Lung (tissue), 12 donors: ENCODE data around the gene RPL11. TPM values are rescaled to one million over a fixed set of nuclear protein-coding genes. Genes with fewer than 3 reads are reported as not detected.
A peak's percentile ranks its signal among the peaks of the same experiment; 100 is the strongest.

Experiments used
- ATAC-seq: fragments of 200-7000 bp; cut with Tn5 transposase; one replicate; pipeline ENCODE4 v1.9.1; 2020; ENCODE audit warnings: moderate number of reproducible peaks; ENCODE audit not compliant: insufficient read depth, low FRiP score
- DNase-seq, 3 donors: peaks; one replicate each; pipeline ENCODE4 v3.0.0-alpha.2; 2013 to 2017
- H3K27ac ChIP-seq, 2 donors: one replicate each; pipeline ENCODE4 v1.5.1; 2013; ENCODE audit warnings: mild to moderate bottlenecking in 2 of 2, moderate library complexity in 2 of 2, control low read depth in 1 of 2, inconsistent platforms in 1 of 2, low read depth in 1 of 2, low read length in 1 of 2
- H3K27me3 ChIP-seq, 3 donors: one replicate each; pipeline ENCODE4 v1.5.1; 2013; ENCODE audit warnings: low read length in 2 of 3; ENCODE audit not compliant: control insufficient read depth in 3 of 3, insufficient read depth in 3 of 3
- H3K36me3 ChIP-seq, 4 donors: one replicate each; pipeline ENCODE4 v1.5.1; 2013; ENCODE audit warnings: low read length in 4 of 4, mild to moderate bottlenecking in 1 of 4, moderate library complexity in 1 of 4; ENCODE audit not compliant: control insufficient read depth in 4 of 4, insufficient read depth in 4 of 4
- H3K4me1 ChIP-seq, 5 donors: one replicate each; pipeline ENCODE4 v1.5.1; 2013; ENCODE audit warnings: low read length in 5 of 5, mild to moderate bottlenecking in 2 of 5, moderate library complexity in 1 of 5; ENCODE audit not compliant: control insufficient read depth in 5 of 5, insufficient read depth in 5 of 5
- H3K4me3 ChIP-seq: one replicate; pipeline ENCODE4 v1.5.1; 2013; ENCODE audit warnings: mild to moderate bottlenecking, control low read depth, moderate library complexity
- H3K9ac ChIP-seq, 2 donors: one replicate each; pipeline ENCODE4 v1.5.1; 2013; ENCODE audit warnings: low read length in 2 of 2, control low read depth in 1 of 2; ENCODE audit not compliant: insufficient read depth in 1 of 2
- H3K9me3 ChIP-seq, 4 donors: one replicate each; pipeline ENCODE4 v1.5.1; 2013; ENCODE audit warnings: low read length in 3 of 4, mild to moderate bottlenecking in 1 of 4, moderate library complexity in 1 of 4; ENCODE audit not compliant: control insufficient read depth in 4 of 4, insufficient read depth in 3 of 4
- CTCF ChIP-seq: IDR thresholded peaks from 2 replicates; pipeline ENCODE4 v1.5.1; 2012; ENCODE audit warnings: mild to moderate bottlenecking; ENCODE audit errors: control extremely low read depth, extremely low read depth
- WGBS, 2 donors: extraction: QIAGEN DNeasy Blood & Tissue Kit; methylation state at CpG; one replicate each; pipeline ENCODE4 v1.1.7; 2013; 5-methylcytosine and 5-hydroxymethylcytosine counted together
- polyA plus RNA-seq, 2 donors: library from polyadenylated mRNA; stranded (reverse); fragments of 200-250 nt; gene quantifications; one replicate each; pipeline ENCODE4 v1.2.1, GENCODE V29; 2013
- total RNA-seq, 2 donors: library from RNA; depleted of rRNA in 1 of 2; stranded (reverse); fragments of >200 nt in 1 of 2; gene quantifications; one replicate each; pipeline ENCODE4 v1.2.1, GENCODE V29; 2014 to 2021
- donor health status: control.
- donor health status: control.
- donor health status: Bipolar disorder and iron deficiency.
- donor health status: healthy.
- donor health status: DM: yes; HTN: yes; CAD: no.

RPL11 gene
- total and polyA plus RNA-seq, 4 donors, result 775 to 3,087 (median 1,442) TPM

- no peaks in the 10 kb centered on the region for H3K9me3 ChIP-seq
- H3K36me3 ChIP-seq, result no peaks in the 10 kb centered on the region
- no peak overlapping the region for H3K9ac ChIP-seq
- H3K4me1 ChIP-seq, result peaks cover 0 to 12% (median 9%) of the 10 kb centered on the region in 5 donors
- DNase-seq, result no peak
- no peak overlapping the region for H3K27ac ChIP-seq
- no peak overlapping the region for H3K4me3 ChIP-seq
- 74 to 82% methylated on average over 3 of the region's 3 CpGs for WGBS, 2 donors
- no peak for TF ChIP-seq CTCF
- ATAC-seq, result no peak
- no peaks in the 10 kb centered on the region for H3K27me3 ChIP-seq
Observed at GRCh38 chr1:23722652-23723051, 31.0 kb downstream of the RPL11 start.

- no peaks in the 10 kb centered on the region for H3K27me3 ChIP-seq
- H3K36me3 ChIP-seq, result no peaks in the 10 kb centered on the region
- DNase-seq (no peak), ATAC-seq (no peak)
- no peak for TF ChIP-seq CTCF
- 58 to 60% methylated on average over 2 of the region's 2 CpGs for WGBS, 2 donors
- no peak overlapping the region for H3K9ac ChIP-seq
- no peaks in the 10 kb centered on the region for H3K9me3 ChIP-seq
- peak overlapping the region in 1 of 2 donors; percentile 40 for H3K27ac ChIP-seq
- peaks cover 0 to 22% (median 20%) of the 10 kb centered on the region in 5 donors for H3K4me1 ChIP-seq
- no peak overlapping the region for H3K4me3 ChIP-seq
Observed at GRCh38 chr1:23726686-23727085, 35.1 kb downstream of the RPL11 start.

GRCh38 chr1:23727362-23727811 lies 35.8 kb downstream of the RPL11 start:
- WGBS, 2 donors, result 33 to 37% methylated on average over 9 of the region's 9 CpGs
- Histone ChIP-seq H3K27me3 (no peaks in the 10 kb centered on the region), H3K9ac (peak overlapping the region in 1 of 2 donors; percentile 63), H3K4me3 (no peak overlapping the region), H3K9me3 (no peaks in the 10 kb centered on the region), H3K4me1 (peaks cover 0 to 22% (median 20%) of the 10 kb centered on the region in 5 donors), H3K36me3 (no peaks in the 10 kb centered on the region), H3K27ac (peak overlapping the region in 1 of 2 donors; percentile 26)
- DNase-seq (peak; percentile 86 to 97 (median 95)), ATAC-seq (peak; percentile 92)
- TF ChIP-seq CTCF, result no peak
